Limb (tissue), 2 donors: ENCODE results near the gene BET1.
A peak's percentile ranks its signal among the peaks of the same experiment; 100 is the strongest.

Experiments used
- DNase-seq, 2 donors: peaks; one replicate each; pipeline ENCODE4 v3.0.0-alpha.2; 2016; ENCODE audit errors: extremely low spot score in 2 of 2

BET1 gene

GRCh38 chr7:93958216-93958615 is 45.9 kb downstream of the BET1 start:
- no peak for DNase-seq

GRCh38 chr7:93957767-93958166 is 46.4 kb downstream of the BET1 start:
- DNase-seq: no peak

- DNase-seq: no peak
Measured at GRCh38 chr7:93955304-93955703, 48.9 kb downstream of the BET1 start.

GRCh38 chr7:93949423-93949822 is 54.7 kb downstream of the BET1 start:
- no peak for DNase-seq

GRCh38 chr7:93948873-93949272 is 55.3 kb downstream of the BET1 start:
- no peak for DNase-seq

GRCh38 chr7:93948106-93948505 is 56.0 kb downstream of the BET1 start:
- DNase-seq: no peak

- no peak for DNase-seq
Measured at GRCh38 chr7:93945756-93946535, 58.2 kb downstream of the BET1 start.

GRCh38 chr7:93945083-93945482 is 59.1 kb downstream of the BET1 start:
- no peak for DNase-seq

- peak in 1 of 2 donors; percentile 21 for DNase-seq
Measured at GRCh38 chr7:93944673-93945072, 59.5 kb downstream of the BET1 start.

GRCh38 chr7:93943816-93944540 is 60.2 kb downstream of the BET1 start:
- DNase-seq: no peak
